SK-MEL-5 (cell line): ENCODE data around the gene RAET1G. TPM values are rescaled to one million over a fixed set of nuclear protein-coding genes. Genes with fewer than 3 reads are reported as not detected.
"Not testable (repeated sequence)": the region's sequence is repeated elsewhere in the genome, so short reads cannot be mapped to it uniquely, and the experiment has no call there.

Source experiments
- DNase-seq: peaks from one replicate; pipeline ENCODE4 v3.0.0-alpha.2; 2016; ENCODE audit warnings: low read depth, low spot score
- in situ Hi-C: cut with HindIII; loops from 2 replicates; pipeline ENCODE4 v1.10.0; 2016; ENCODE audit warnings: low sequenced_read_pairs, high pct_unique_total_duplicates, low pct_unique_long_range_greater_than_20kb
- total RNA-seq: library from RNA; depleted of rRNA; stranded (reverse); fragments of >200 nt; shearing (Covaris generic); gene quantifications from 2 replicates; pipeline ENCODE4 v1.2.3, GENCODE V29; 2014

The RAET1G gene
- total RNA-seq, 1 experiment from 2014 or later: not detected

- DNase-seq, in situ Hi-C loops: not testable (repeated sequence)
These were observed 32.9 kb upstream of the RAET1G start for GRCh38 chr6:149955654-149956317.

- DNase-seq, in situ Hi-C loops: not testable (repeated sequence)
These were observed 32.2 kb upstream of the RAET1G start for GRCh38 chr6:149954984-149955653.

- in situ Hi-C loops, DNase-seq: not testable (repeated sequence)
These were observed 31.5 kb upstream of the RAET1G start for GRCh38 chr6:149954328-149954983.

GRCh38 chr6:149953934-149954327, 31.0 kb upstream of the RAET1G start:
- DNase-seq: not testable (repeated sequence)

GRCh38 chr6:149953390-149953789, 30.5 kb upstream of the RAET1G start:
- in situ Hi-C loops, DNase-seq: not testable (repeated sequence)

More at GRCh38 chr6:149953934-149954327, 31.0 kb upstream of the RAET1G start:
- in situ Hi-C loops: not testable (repeated sequence)

- no peak for DNase-seq
- in situ Hi-C loops: no loop called here
These were observed 28.7 kb upstream of the RAET1G start for GRCh38 chr6:149951626-149952025.

- no peak for DNase-seq
- in situ Hi-C loops: no loop called here
These were observed 28.2 kb upstream of the RAET1G start for GRCh38 chr6:149951096-149951495.

GRCh38 chr6:149950423-149950822, 27.5 kb upstream of the RAET1G start:
- DNase-seq: no peak
- in situ Hi-C loops: no loop called here

- no peak for DNase-seq
- in situ Hi-C loops: no loop called here
These were observed 25.7 kb upstream of the RAET1G start for GRCh38 chr6:149948616-149949015.

GRCh38 chr6:149948011-149948410, 25.1 kb upstream of the RAET1G start:
- in situ Hi-C loops: no loop called here
- no peak for DNase-seq

GRCh38 chr6:149947533-149947932, 24.6 kb upstream of the RAET1G start:
- in situ Hi-C loops, DNase-seq: not testable (repeated sequence)

- DNase-seq, in situ Hi-C loops: not testable (repeated sequence)
These were observed 23.7 kb upstream of the RAET1G start for GRCh38 chr6:149946631-149947030.

GRCh38 chr6:149945276-149945675, 22.4 kb upstream of the RAET1G start:
- in situ Hi-C loops, DNase-seq: not testable (repeated sequence)

GRCh38 chr6:149943321-149943720, 20.4 kb upstream of the RAET1G start:
- DNase-seq, in situ Hi-C loops: not testable (repeated sequence)

- DNase-seq: no peak
- in situ Hi-C loops: no loop called here
These were observed 19.5 kb upstream of the RAET1G start for GRCh38 chr6:149942461-149942829.

GRCh38 chr6:149941583-149942460, 18.9 kb upstream of the RAET1G start, which contains the start of gene ULBP2:
TSS of gene ULBP2 (plus strand) at chr6:149942014. CDS start at chr6:149942073, 59 bp downstream.
- peak; percentile 63 for DNase-seq
- in situ Hi-C loops: no loop called here

- no peak for DNase-seq
- in situ Hi-C loops: no loop called here
These were observed 17.7 kb upstream of the RAET1G start for GRCh38 chr6:149940672-149940982.
